Right forelimb (tissue), 1 donor: Measurements from ENCODE around the gene C2orf42.
"Not testable (repeated sequence)": the region's sequence is repeated elsewhere in the genome, so short reads cannot be mapped to it uniquely, and the experiment has no call there.

Experiments used
- DNase-seq: peaks from one replicate; pipeline ENCODE4 v3.0.0-alpha.2; 2018

The C2orf42 gene

GRCh38 chr2:70169654-70170245, 21.1 kb downstream of the C2orf42 start:
- DNase-seq: not testable (repeated sequence)

- no peak for DNase-seq
Observed at GRCh38 chr2:70161069-70161534, 29.7 kb downstream of the C2orf42 start.

- DNase-seq: no peak
Observed at GRCh38 chr2:70160545-70160944, 30.3 kb downstream of the C2orf42 start.

GRCh38 chr2:70149130-70149686, 41.6 kb downstream of the C2orf42 start:
- not testable (repeated sequence) for DNase-seq

- not testable (repeated sequence) for DNase-seq
Observed at GRCh38 chr2:70148211-70148760, 42.5 kb downstream of the C2orf42 start.

GRCh38 chr2:70145851-70146739, 44.7 kb downstream of the C2orf42 start:
- DNase-seq: no peak

GRCh38 chr2:70145144-70145490, 45.7 kb downstream of the C2orf42 start:
- DNase-seq: no peak

- DNase-seq: no peak
Observed at GRCh38 chr2:70144443-70145143, 46.2 kb downstream of the C2orf42 start.

GRCh38 chr2:70143314-70144150, 47.3 kb downstream of the C2orf42 start:
- peak; percentile 70 for DNase-seq

GRCh38 chr2:70142590-70143313, 48.1 kb downstream of the C2orf42 start:
- DNase-seq: peak; percentile 100

GRCh38 chr2:70141902-70142589, 48.8 kb downstream of the C2orf42 start:
- peak; percentile 88 for DNase-seq

- no peak for DNase-seq
Observed at GRCh38 chr2:70141212-70141901, 49.5 kb downstream of the C2orf42 start.

GRCh38 chr2:70140791-70141211, 50.0 kb downstream of the C2orf42 start:
- no peak for DNase-seq

GRCh38 chr2:70134323-70134983, 56.4 kb downstream of the C2orf42 start:
- not testable (repeated sequence) for DNase-seq

GRCh38 chr2:70133491-70134322, 57.1 kb downstream of the C2orf42 start:
- DNase-seq: no peak

GRCh38 chr2:70133127-70133452, 57.7 kb downstream of the C2orf42 start:
- DNase-seq: no peak

- peak; percentile 64 for DNase-seq
Observed at GRCh38 chr2:70132244-70133126, 58.3 kb downstream of the C2orf42 start.
